C4-2B (cell line): ENCODE data around the gene ZNF507.

Experiments used
- H3K27ac ChIP-seq: fragments of 450-650 bp; 2 replicates; pipeline ENCODE4 v1.5.1; 2017
- ZFX ChIP-seq: fragments of 450-650 bp; IDR thresholded peaks from 2 replicates; pipeline ENCODE4 v1.6.1; 2017
- TF ChIP-seq, protein P1 (sequence below): fragments of 450-650 bp; conservative IDR thresholded peaks from 2 replicates; pipeline ENCODE4 v1.5.1; 2017; ENCODE audit warnings: mild to moderate bottlenecking

ZNF507 gene

GRCh38 chr19:32349724-32350470, 4.5 kb downstream of the ZNF507 start:
- TF ChIP-seq ZFX: no peak
- TF ChIP-seq, protein P1, sequence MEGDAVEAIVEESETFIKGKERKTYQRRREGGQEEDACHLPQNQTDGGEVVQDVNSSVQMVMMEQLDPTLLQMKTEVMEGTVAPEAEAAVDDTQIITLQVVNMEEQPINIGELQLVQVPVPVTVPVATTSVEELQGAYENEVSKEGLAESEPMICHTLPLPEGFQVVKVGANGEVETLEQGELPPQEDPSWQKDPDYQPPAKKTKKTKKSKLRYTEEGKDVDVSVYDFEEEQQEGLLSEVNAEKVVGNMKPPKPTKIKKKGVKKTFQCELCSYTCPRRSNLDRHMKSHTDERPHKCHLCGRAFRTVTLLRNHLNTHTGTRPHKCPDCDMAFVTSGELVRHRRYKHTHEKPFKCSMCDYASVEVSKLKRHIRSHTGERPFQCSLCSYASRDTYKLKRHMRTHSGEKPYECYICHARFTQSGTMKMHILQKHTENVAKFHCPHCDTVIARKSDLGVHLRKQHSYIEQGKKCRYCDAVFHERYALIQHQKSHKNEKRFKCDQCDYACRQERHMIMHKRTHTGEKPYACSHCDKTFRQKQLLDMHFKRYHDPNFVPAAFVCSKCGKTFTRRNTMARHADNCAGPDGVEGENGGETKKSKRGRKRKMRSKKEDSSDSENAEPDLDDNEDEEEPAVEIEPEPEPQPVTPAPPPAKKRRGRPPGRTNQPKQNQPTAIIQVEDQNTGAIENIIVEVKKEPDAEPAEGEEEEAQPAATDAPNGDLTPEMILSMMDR: no peak
- no peak overlapping the region for H3K27ac ChIP-seq

GRCh38 chr19:32350471-32350865, 5.1 kb downstream of the ZNF507 start:
- H3K27ac ChIP-seq: no peak overlapping the region
- TF ChIP-seq, protein P1: no peak
- no peak for TF ChIP-seq ZFX

DNA sequence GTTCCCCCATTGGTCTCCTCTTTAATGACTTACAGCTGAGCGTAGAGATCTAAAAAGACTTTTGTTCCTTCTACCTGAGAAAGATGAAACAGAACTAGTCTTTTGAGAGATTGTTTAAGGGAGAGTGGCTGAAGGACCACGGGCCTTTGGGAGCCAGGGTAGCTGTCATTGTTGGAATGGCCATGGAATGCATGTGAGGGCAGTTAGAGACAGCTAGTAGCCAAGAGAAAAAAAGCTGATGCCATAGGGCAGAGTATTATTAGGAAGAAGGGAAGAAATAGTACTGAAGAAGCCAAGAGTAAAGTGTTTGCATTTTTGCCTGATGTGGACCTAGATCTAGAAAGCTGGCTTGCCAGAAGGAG, 5.6 kb downstream of the ZNF507 start:
- TF ChIP-seq, protein P1: no peak
- TF ChIP-seq ZFX: no peak
- H3K27ac ChIP-seq: no peak overlapping the region

DNA sequence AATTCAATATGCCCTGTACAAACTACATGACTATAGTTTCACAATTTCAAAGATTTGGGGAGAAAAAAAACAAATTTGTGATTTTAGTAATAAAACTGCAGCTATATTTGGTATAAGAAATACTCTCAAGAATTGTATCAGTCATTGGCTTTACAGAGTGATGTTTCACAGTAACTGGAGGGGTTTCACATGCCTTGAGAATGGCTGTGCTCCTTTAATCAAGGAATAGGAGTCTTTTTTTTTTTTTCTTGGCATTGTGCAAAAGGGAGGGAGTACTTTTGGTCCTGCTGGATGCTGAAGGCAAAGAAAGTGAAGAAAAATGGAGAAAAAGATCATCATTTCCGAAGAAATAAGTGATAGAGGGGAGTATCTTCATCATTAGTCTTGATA, 6.8 kb downstream of the ZNF507 start:
- TF ChIP-seq ZFX: no peak
- TF ChIP-seq, protein P1: no peak
- no peak overlapping the region for H3K27ac ChIP-seq

GRCh38 chr19:32354345-32354744, 8.9 kb downstream of the ZNF507 start:
- no peak overlapping the region for H3K27ac ChIP-seq
- TF ChIP-seq, protein P1: no peak
- TF ChIP-seq ZFX: no peak

GRCh38 chr19:32355309-32355708, 9.9 kb downstream of the ZNF507 start:
- H3K27ac ChIP-seq: no peak overlapping the region
- TF ChIP-seq, protein P1: no peak
- no peak for TF ChIP-seq ZFX

GRCh38 chr19:32357720-32358119, 12.3 kb downstream of the ZNF507 start:
- TF ChIP-seq ZFX: no peak
- TF ChIP-seq, protein P1: peak; percentile 57
- H3K27ac ChIP-seq: no peak overlapping the region
